Neural progenitor cell (in vitro differentiated cells): ENCODE measurements around the gene BCAR1. TPM values are rescaled to one million over a fixed set of nuclear protein-coding genes. Genes with fewer than 3 reads are reported as not detected.
A peak's percentile ranks its signal among the peaks of the same experiment; 100 is the strongest.
"Not testable (repeated sequence)": the region's sequence is repeated elsewhere in the genome, so short reads cannot be mapped to it uniquely, and the experiment has no call there.

Experiments used
- DNase-seq: peaks from one replicate; pipeline ENCODE4 v3.0.0-alpha.2; 2016; ENCODE audit warnings: low spot score
- H2AFZ ChIP-seq: fragments of 200-600 bp; sonication (generic); replicated peaks from 2 replicates; pipeline ENCODE4 v1.6.1; 2016; ENCODE audit warnings: antibody characterized with exemption
- H3F3A ChIP-seq: fragments of 200-600 bp; sonication (generic); 2 replicates; pipeline ENCODE4 v1.6.1; 2016; ENCODE audit warnings: antibody characterized with exemption, low read depth
- H3K27ac ChIP-seq: fragments of 200-600 bp; sonication (generic); 2 replicates; pipeline ENCODE4 v1.5.1; 2016; ENCODE audit warnings: mild to moderate bottlenecking
- H3K27me3 ChIP-seq: fragments of 200-600 bp; sonication (generic); 2 replicates; pipeline ENCODE4 v1.6.1; 2016; ENCODE audit warnings: mild to moderate bottlenecking, moderate library complexity
- H3K36me3 ChIP-seq: fragments of 200-600 bp; sonication (generic); 2 replicates; pipeline ENCODE4 v1.5.1; 2016
- H3K4me1 ChIP-seq: fragments of 200-600 bp; sonication (generic); 2 replicates; pipeline ENCODE4 v1.6.1; 2016; ENCODE audit warnings: mixed run types
- H3K4me2 ChIP-seq: fragments of 200-600 bp; sonication (generic); 2 replicates; pipeline ENCODE4 v1.6.1; 2016
- H3K4me3 ChIP-seq: fragments of 200-600 bp; sonication (generic); 2 replicates; pipeline ENCODE4 v1.5.1; 2016
- H3K79me2 ChIP-seq: fragments of 200-600 bp; sonication (generic); 2 replicates; pipeline ENCODE4 v1.6.1; 2016; ENCODE audit warnings: low read depth
- H3K9ac ChIP-seq: fragments of 200-600 bp; sonication (generic); 2 replicates; pipeline ENCODE4 v1.6.1; 2016
- H3K9me3 ChIP-seq: fragments of 200-600 bp; sonication (generic); 2 replicates; pipeline ENCODE4 v1.5.1; 2016; ENCODE audit warnings: low read depth
- H4K20me1 ChIP-seq: fragments of 200-600 bp; sonication (generic); 2 replicates; pipeline ENCODE4 v1.6.1; 2016; ENCODE audit warnings: low read depth
- H3K27ac Mint-ChIP-seq: 3 replicates; pipeline ENCODE4 v1.8.0; 2021; ENCODE audit warnings: mixed read lengths
- H3K27me3 Mint-ChIP-seq: 2 replicates; pipeline ENCODE4 v1.8.0; 2022; ENCODE audit warnings: low read depth, mild to moderate bottlenecking, inconsistent platforms, moderate library complexity, mixed read lengths; ENCODE audit not compliant: insufficient read depth
- H3K36me3 Mint-ChIP-seq: 3 replicates; pipeline ENCODE4 v1.8.0; 2021; ENCODE audit warnings: mixed read lengths
- H3K4me1 Mint-ChIP-seq: 3 replicates; pipeline ENCODE4 v1.8.0; 2021; ENCODE audit warnings: mixed read lengths
- H3K4me3 Mint-ChIP-seq: 3 replicates; pipeline ENCODE4 v1.8.0; 2021; ENCODE audit warnings: mild to moderate bottlenecking, moderate library complexity, mixed read lengths
- H3K9me3 Mint-ChIP-seq: 3 replicates; pipeline ENCODE4 v1.8.0; 2020; ENCODE audit warnings: mixed read lengths
- CTCF ChIP-seq: fragments of 200-600 bp; sonication (generic); IDR thresholded peaks from 2 replicates; pipeline ENCODE4 v1.5.1; 2017; ENCODE audit warnings: antibody characterized with exemption, mild to moderate bottlenecking
- EZH2 ChIP-seq: fragments of 200-600 bp; sonication (generic); IDR thresholded peaks from 2 replicates; pipeline ENCODE4 v1.6.1; 2017; ENCODE audit warnings: antibody characterized with exemption, mild to moderate bottlenecking, moderate library complexity
- EZH2phosphoT487 ChIP-seq: fragments of 200-600 bp; sonication (generic); IDR thresholded peaks from 2 replicates; pipeline ENCODE4 v1.6.1; 2017; ENCODE audit warnings: antibody characterized with exemption
- total RNA-seq: library from RNA; depleted of rRNA; stranded (reverse); fragments of >200 nt; gene quantifications from 2 replicates; pipeline ENCODE4 v1.2.3, GENCODE V29; 2015; ENCODE audit warnings: low replicate concordance

Gene BCAR1
- total RNA-seq, 1 donor from 2014 or later, result 10.9 TPM

GRCh38 chr16:75282466-75283281 lies 31.2 kb upstream of the BCAR1 start:
- Mint-ChIP-seq H3K4me1 (peaks cover 12% of the 10 kb centered on the region), H3K27ac (peak overlapping the region; percentile 57), H3K9me3 (peaks cover 5% of the 10 kb centered on the region), H3K27me3 (no peaks in the 10 kb centered on the region), H3K36me3 (peaks cover 13% of the 10 kb centered on the region), H3K4me3 (no peak overlapping the region)
- H3K9ac ChIP-seq, result no peak overlapping the region
- H2AFZ ChIP-seq, result no peak overlapping the region
- TF ChIP-seq CTCF (no peak), EZH2 (no peak), EZH2phosphoT487 (no peak)
- peaks cover 4% of the 10 kb centered on the region for H4K20me1 ChIP-seq
- H3K9me3 ChIP-seq, result no peaks in the 10 kb centered on the region
- no peaks in the 10 kb centered on the region for H3F3A ChIP-seq
- no peaks in the 10 kb centered on the region for H3K27me3 ChIP-seq
- no peak overlapping the region for H3K27ac ChIP-seq
- no peaks in the 10 kb centered on the region for H3K79me2 ChIP-seq
- no peak overlapping the region for H3K4me3 ChIP-seq
- no peak overlapping the region for H3K4me2 ChIP-seq
- DNase-seq, result no peak
- peaks cover 6% of the 10 kb centered on the region for H3K4me1 ChIP-seq
- no peaks in the 10 kb centered on the region for H3K36me3 ChIP-seq

- Mint-ChIP-seq H3K4me1 (peaks cover 8% of the 10 kb centered on the region), H3K27ac (peak overlapping the region; percentile 57), H3K27me3 (no peaks in the 10 kb centered on the region), H3K4me3 (no peak overlapping the region), H3K36me3 (peaks cover 13% of the 10 kb centered on the region), H3K9me3 (peaks cover 5% of the 10 kb centered on the region)
- Histone ChIP-seq H3K4me2 (no peak overlapping the region), H3K4me1 (no peaks in the 10 kb centered on the region), H3K9me3 (no peaks in the 10 kb centered on the region), H3K4me3 (no peak overlapping the region), H3K9ac (no peak overlapping the region), H2AFZ (no peak overlapping the region), H3K27ac (no peak overlapping the region), H3K79me2 (no peaks in the 10 kb centered on the region), H3K27me3 (no peaks in the 10 kb centered on the region), H3F3A (no peaks in the 10 kb centered on the region), H4K20me1 (peaks cover 4% of the 10 kb centered on the region), H3K36me3 (no peaks in the 10 kb centered on the region)
- no peak for DNase-seq
- no peak for TF ChIP-seq EZH2
- no peak for TF ChIP-seq EZH2phosphoT487
- TF ChIP-seq CTCF, result no peak
Observed at GRCh38 chr16:75281826-75282225, 30.4 kb upstream of the BCAR1 start.

- not testable (repeated sequence) for H4K20me1 ChIP-seq, H3K4me3 Mint-ChIP-seq, H3K27ac ChIP-seq, H3K4me1 Mint-ChIP-seq, H3F3A ChIP-seq, H3K9me3 ChIP-seq, H3K4me3 ChIP-seq, H3K27me3 Mint-ChIP-seq, H3K79me2 ChIP-seq, H3K9me3 Mint-ChIP-seq, H3K36me3 ChIP-seq, H3K36me3 Mint-ChIP-seq, H3K4me1 ChIP-seq, DNase-seq, H2AFZ ChIP-seq, H3K27me3 ChIP-seq, H3K4me2 ChIP-seq, H3K9ac ChIP-seq, H3K27ac Mint-ChIP-seq
Observed at GRCh38 chr16:75281009-75281408, 29.6 kb upstream of the BCAR1 start.

- H3K9me3 Mint-ChIP-seq, result peaks cover 1% of the 10 kb centered on the region
- H3F3A ChIP-seq, result no peaks in the 10 kb centered on the region
- H3K4me1 Mint-ChIP-seq, result peaks cover 8% of the 10 kb centered on the region
- peaks cover 6% of the 10 kb centered on the region for H3K36me3 Mint-ChIP-seq
- no peak for DNase-seq
- no peak overlapping the region for H3K27ac Mint-ChIP-seq
- no peak overlapping the region for H3K9ac ChIP-seq
- H3K4me3 ChIP-seq, result no peak overlapping the region
- H3K4me2 ChIP-seq, result no peak overlapping the region
- no peak overlapping the region for H2AFZ ChIP-seq
- H3K4me3 Mint-ChIP-seq, result no peak overlapping the region
- no peaks in the 10 kb centered on the region for H3K27me3 ChIP-seq
- H3K9me3 ChIP-seq, result no peaks in the 10 kb centered on the region
- H3K36me3 ChIP-seq, result no peaks in the 10 kb centered on the region
- H4K20me1 ChIP-seq, result peaks cover 4% of the 10 kb centered on the region
- H3K4me1 ChIP-seq, result no peaks in the 10 kb centered on the region
- TF ChIP-seq EZH2phosphoT487, result no peak
- TF ChIP-seq CTCF, result no peak
- no peak for TF ChIP-seq EZH2
- H3K27me3 Mint-ChIP-seq, result no peaks in the 10 kb centered on the region
- H3K79me2 ChIP-seq, result no peaks in the 10 kb centered on the region
- H3K27ac ChIP-seq, result no peak overlapping the region
Observed at GRCh38 chr16:75280331-75280804, 28.9 kb upstream of the BCAR1 start.
